Retina (tissue), 1 donor: ENCODE results near the gene KNG1.

Experiments used
- DNase-seq: peaks from one replicate; pipeline ENCODE4 v3.0.0-alpha.2; 2016

Gene KNG1

GRCh38 chr3:186713499-186713898, 3.7 kb upstream of the KNG1 start:
- DNase-seq: no peak

DNA sequence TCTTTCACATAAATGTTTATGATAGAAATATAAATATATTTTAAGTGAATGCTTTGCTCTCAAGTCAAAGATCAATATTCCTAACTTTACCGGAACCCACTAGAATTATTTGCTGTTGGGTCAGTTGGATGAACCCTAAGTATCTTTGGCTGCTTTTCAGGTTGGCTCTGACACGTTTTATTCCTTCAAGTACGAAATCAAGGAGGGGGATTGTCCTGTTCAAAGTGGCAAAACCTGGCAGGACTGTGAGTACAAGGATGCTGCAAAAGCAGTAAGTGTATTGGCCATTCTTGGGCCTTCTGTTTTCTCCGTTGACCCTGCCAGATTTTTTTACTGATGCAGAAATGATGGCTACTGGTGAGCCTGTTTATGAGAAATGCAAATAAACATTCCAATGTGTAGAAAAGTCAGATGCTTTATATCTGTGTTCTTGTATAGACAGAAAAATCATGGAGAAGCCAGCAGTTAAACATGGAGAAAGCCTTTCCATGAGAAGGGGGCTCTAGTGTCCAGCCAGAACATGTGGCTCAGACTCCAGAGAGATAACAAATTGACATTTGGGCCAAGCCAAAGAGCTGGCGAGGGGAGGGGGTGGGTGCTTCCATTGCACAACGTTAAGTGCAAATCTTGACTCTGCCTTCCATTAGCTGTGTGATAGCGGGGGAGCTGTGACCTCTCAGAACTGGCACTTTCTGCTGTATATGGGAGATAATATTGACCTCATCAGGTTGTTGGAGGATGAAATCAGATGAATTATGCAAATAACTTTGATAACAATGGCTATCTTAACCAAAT, 3.0 kb downstream of the KNG1 start:
- no peak for DNase-seq

DNA sequence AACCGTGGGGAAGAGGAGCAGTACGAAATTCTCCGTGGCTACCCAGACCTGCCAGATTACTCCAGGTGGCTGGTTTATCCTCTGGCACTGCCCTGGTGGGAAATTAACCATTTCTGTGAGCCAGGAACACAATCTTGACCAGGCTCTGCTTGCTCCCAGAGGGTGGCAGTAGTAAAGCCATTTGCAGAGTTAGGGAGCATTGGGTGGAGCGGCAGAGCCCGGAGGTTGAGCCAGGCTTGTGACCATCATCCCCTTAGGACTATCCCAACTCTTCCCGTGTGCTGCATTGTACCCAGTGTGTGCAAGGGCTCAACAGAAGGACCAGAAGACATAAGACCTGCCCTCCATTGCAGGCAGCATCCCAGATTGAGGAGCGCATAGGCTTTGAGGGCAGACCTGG, 5.3 kb downstream of the KNG1 start:
- no peak for DNase-seq

GRCh38 chr3:186724911-186725310, 7.8 kb downstream of the KNG1 start:
- no peak for DNase-seq

- DNase-seq: no peak
Observed at GRCh38 chr3:186732169-186732766, 15.1 kb downstream of the KNG1 start.

DNA sequence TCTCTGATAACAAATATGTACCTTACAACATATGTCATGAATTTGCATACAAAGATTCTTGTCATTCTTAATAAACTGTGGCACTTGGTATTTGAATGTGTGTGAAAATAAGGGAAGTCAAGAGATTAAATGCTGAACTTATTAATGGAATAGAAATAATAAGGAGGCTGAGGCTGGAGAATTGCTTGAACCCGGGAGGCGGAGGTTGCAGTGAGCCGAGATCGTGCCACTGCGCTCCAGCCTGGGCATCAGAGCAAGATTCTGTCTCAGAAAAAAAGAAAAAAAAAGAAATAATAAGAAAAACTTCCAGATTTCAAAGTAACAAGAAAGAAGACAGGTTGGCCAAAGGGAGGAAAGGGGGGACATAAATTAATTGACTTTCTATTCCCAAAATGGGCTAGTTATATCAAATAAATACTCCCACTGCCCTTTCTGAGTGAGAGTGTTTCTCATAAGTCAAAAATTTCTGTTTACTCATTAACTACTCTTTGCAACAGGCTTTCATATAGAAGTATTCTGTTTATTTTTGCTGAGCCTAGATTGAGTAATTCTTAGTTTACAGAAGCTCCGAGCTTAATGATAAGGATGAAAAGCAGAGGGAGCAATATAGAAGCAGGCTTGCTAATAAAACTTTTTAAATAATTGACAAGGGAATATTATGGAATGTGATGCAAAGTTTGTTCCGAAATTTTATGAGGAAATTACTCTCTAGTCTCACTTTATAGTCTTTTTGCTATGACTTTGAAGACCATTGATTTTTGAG, 25.6 kb downstream of the KNG1 start:
- DNase-seq: no peak

- DNase-seq: no peak
Observed at GRCh38 chr3:186743666-186744065, 26.5 kb downstream of the KNG1 start.

DNA sequence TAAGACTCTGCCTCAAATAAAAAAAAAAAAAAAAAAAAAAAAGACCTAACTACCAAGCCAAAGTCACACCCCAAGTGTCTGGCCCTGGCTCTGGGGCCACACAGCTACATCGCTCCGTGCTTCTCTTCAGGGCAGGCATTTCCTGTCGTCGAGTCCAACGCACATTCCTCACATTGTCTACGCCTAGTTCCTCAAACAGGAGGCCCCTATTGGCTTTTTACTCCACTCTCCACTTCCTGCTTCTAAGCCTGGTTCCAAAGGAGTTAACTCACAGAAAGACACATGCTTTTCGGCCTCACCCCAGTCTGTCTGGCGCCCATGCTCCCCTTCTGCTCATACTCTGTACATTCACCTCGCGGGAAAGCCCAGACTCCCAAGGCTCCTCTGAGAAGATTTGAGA, 28.8 kb downstream of the KNG1 start:
- DNase-seq: no peak

DNA sequence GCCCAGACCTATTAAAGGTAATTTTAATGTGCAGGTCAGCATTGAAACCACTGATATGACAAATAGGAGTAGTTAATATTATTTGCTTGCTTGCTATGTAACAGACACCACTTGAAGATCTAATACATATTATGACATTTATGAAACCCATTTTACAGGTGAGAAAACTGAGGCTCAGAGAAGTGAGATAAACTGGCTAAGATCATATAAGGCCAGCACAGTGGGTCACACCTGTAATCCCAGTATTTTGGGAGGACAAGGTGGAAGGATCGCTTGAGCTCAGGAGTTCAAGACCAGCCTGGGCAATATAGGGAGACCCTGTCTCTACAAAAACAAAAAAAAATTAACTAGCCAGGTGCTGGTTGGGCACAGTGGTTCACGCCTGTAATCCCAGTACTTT, 33.2 kb downstream of the KNG1 start:
- DNase-seq: no peak

DNA sequence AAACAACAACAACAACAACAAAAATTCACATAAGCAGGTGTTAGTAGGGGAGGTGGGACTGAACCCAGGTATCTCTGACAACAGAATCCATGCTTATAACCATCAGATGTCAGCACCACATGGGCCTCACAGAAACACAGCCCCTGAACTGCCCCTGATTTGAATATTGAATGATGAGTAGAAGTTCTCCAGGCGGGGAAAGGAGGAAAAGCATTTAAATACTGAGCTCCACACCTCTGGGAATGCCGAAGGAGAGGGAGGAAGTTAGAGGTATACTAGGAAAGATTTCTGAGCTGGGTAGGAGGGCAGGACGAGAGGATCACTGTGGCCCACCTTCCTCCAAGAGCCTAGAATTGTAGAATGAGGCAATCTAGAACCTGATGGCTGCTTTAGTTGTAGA, 34.3 kb downstream of the KNG1 start:
- DNase-seq: no peak

DNA sequence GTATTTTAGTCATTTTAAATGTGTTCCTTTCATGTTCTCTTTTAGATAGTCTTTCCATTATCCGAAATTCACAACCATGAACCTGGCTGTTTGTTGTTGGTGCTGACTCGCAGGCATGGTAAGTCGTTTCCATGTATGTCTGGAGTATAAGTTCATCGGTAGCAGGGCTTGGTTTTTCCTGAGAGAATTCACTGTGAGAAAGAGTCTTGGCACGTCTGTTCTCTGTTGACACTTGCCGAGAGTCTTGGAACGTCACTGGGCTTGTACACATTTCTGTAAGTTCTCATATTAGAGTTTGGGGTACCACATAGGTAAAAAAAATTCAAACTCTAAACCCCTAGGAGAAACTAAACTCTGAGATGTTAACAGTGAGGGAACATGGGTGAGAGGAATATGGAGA, 36.8 kb downstream of the KNG1 start:
- no peak for DNase-seq

- DNase-seq: no peak
Observed at GRCh38 chr3:186754871-186755270, 37.7 kb downstream of the KNG1 start.

- no peak for DNase-seq
Observed at GRCh38 chr3:186757214-186757613, 40.1 kb downstream of the KNG1 start.

DNA sequence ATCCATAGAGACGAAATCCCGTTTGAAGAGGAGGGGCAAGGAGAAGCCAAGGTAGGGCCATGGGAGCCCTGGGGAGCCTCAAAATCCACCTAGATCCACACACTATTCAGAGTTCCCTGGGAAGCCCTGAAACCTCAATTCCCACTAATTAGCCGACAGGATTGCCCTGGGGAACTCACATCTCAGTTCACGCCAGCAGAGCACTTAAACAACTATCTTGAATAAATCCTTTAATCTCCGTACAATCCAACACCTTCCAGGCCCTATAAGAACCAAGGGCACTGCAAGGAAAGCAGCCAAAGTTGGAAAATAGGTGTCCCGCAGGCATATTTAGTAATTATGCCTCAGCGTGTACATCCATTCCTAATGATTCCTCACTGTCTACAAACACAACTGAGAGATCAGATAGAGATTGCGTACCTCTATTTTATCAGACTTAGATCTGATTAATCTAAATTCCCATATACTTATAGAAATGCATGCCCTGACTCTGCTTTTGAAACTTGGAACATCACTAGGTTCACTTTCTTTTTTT, 40.6 kb downstream of the KNG1 start:
- no peak for DNase-seq

DNA sequence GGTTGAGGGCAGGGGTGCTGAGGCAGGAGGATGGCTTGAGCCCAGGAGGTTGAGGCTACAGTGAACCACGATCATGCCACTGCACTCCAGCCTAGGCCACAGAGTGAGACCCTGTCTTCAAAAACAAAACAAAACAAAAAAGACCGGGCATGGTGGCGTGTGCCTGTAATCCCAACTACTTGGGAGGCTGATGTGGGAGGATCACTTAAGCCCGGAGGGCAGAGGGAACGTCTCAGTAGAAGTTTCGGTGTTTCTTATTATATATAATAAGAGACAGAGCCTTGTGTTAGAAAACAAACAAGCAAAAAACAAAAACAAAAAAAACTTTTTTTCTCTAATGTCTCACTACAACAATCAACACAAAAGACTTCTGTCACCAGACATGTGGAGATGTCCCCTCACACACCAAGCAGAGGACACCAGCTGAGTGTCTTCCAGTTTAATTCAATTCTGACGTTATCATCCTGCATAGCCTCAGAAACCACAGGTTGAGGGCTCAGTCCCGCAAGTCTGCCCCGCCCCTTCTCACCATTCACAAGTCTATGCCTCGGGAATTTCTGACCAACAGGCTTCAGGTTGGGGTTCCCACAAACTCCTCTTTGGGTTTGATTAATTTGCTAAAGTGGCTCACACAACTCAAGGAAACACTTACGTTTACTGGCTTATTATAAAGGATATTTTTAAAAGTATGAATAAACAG, 42.2 kb downstream of the KNG1 start:
- DNase-seq: no peak

DNA sequence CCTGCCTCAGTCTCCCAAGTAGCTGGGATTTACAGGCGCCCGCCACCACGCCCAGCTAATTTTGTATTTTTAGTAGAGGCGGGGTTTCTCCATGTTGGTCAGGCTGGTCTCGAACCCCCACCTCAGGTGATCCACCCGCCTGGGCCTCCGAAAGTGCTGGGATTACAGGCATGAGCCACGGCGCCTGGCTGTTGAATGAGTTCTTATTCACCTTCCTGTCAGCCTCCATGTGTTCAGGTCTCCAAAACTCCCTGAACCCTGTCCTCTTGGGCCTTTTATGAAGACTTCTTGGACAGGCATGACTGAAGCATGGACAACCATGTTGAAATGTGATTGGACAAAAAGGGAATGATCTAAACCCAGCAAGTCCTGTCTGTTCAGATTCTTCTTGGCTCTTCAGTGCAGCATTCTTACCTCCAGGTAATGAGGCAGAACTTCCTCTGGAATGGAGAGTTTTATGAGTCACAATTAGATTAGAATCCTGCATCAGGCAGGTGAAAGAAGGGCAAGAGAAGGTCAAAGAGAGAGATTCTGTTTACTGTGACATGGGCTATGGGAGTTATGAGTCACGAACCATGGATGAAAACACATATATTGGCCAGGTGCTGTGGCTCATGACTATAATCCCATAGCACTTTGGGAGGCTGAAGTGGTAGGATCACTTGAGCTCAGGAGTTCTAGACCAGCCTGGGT, 43.1 kb downstream of the KNG1 start:
- no peak for DNase-seq

DNA sequence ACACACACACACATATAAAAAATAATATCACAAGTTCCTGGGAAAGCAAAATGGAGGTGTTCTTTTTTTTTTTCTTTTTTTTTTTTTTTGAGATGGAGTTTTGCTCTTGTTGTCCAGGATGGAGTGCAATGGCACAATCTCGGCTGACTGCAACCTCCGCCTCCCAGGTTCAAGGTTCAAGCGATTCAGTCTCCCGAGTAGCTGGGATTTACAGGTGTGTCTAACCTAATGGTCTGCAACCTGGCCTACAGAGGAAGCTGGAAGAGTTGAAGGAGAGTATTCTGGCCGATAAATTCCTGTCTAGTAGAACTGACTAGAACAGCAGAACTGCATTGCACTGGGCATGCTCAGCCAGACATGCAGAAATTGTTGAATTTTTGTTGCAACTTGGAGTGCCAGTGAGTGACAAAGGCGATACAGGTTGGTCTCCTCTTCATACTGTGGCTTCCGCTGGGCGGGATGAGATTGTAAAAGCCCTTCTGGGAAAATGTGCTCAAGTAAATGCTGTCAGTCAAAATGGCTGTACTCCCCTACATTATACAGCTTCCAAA, 43.8 kb downstream of the KNG1 start:
- DNase-seq: no peak

- no peak for DNase-seq
Observed at GRCh38 chr3:186772281-186772694, 55.1 kb downstream of the KNG1 start.

- DNase-seq: peak; percentile 85
Observed at GRCh38 chr3:186772701-186773417, 55.7 kb downstream of the KNG1 start.

- DNase-seq: no peak
Observed at GRCh38 chr3:186775999-186776398, 58.8 kb downstream of the KNG1 start.

DNA sequence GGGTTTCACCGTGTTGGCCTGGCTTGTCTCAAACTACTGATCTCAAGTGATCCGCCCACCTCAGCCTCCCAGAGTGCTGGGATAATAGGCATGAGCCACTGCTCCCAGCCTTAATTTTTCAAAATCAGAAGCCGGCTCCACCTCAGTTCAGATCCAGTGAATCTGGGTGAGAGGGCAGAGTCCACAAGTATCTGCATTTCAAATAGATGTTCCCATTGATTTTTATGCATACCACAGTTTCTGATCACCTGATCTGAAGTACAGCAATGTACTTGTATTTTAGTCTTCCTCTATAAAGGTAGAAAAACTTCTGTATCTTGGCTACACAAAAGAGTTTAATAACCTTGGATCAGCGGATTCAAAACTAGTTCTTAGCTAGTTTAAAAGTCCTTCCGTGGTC, 62.0 kb downstream of the KNG1 start:
- no peak for DNase-seq
